SKM-1 (cell line): Measurements from ENCODE around the gene CDC14A.
A peak's percentile ranks its signal among the peaks of the same experiment; 100 is the strongest.
"Not testable (repeated sequence)": the region's sequence is repeated elsewhere in the genome, so short reads cannot be mapped to it uniquely, and the experiment has no call there.

Experiments used
- DNase-seq: peaks from one replicate; lab custom pipeline; 2025; ENCODE audit not compliant: unreplicated experiment; lab: John Stamatoyannopoulos, UW

The CDC14A gene

GRCh38 chr1:100400404-100400803, 48.1 kb downstream of the CDC14A start:
- DNase-seq = peak; percentile 87

GRCh38 chr1:100404821-100405220, 52.5 kb downstream of the CDC14A start:
- no peak for DNase-seq

- not testable (repeated sequence) for DNase-seq
Observed at GRCh38 chr1:100405902-100406301, 53.6 kb downstream of the CDC14A start.

GRCh38 chr1:100407390-100407789, 55.1 kb downstream of the CDC14A start:
- not testable (repeated sequence) for DNase-seq

- DNase-seq = no peak
Observed at GRCh38 chr1:100411019-100411418, 58.7 kb downstream of the CDC14A start.

- no peak for DNase-seq
Observed at GRCh38 chr1:100411574-100411973, 59.3 kb downstream of the CDC14A start.

- DNase-seq = no peak
Observed at GRCh38 chr1:100413035-100413434, 60.7 kb downstream of the CDC14A start.

- DNase-seq = no peak
Observed at GRCh38 chr1:100414693-100415497, 62.6 kb downstream of the CDC14A start.

- no peak for DNase-seq
Observed at GRCh38 chr1:100415498-100415778, 63.1 kb downstream of the CDC14A start.

- DNase-seq = no peak
Observed at GRCh38 chr1:100419072-100419471, 66.8 kb downstream of the CDC14A start.

GRCh38 chr1:100422065-100422464, 69.8 kb downstream of the CDC14A start:
- no peak for DNase-seq

- no peak for DNase-seq
Observed at GRCh38 chr1:100423832-100424337, 71.6 kb downstream of the CDC14A start.

GRCh38 chr1:100428160-100428559, 75.9 kb downstream of the CDC14A start:
- DNase-seq = no peak

GRCh38 chr1:100430325-100430756, 78.0 kb downstream of the CDC14A start:
- no peak for DNase-seq

GRCh38 chr1:100431954-100432353, 79.6 kb downstream of the CDC14A start:
- DNase-seq = no peak

- DNase-seq = no peak
Observed at GRCh38 chr1:100433563-100433962, 81.3 kb downstream of the CDC14A start.

GRCh38 chr1:100434831-100435230, 82.5 kb downstream of the CDC14A start:
- no peak for DNase-seq

GRCh38 chr1:100438375-100438774, 86.1 kb downstream of the CDC14A start:
- DNase-seq = no peak

GRCh38 chr1:100438789-100439188, 86.5 kb downstream of the CDC14A start:
- no peak for DNase-seq

GRCh38 chr1:100440075-100440809, 87.9 kb downstream of the CDC14A start:
- DNase-seq = no peak

GRCh38 chr1:100441146-100441545, 88.8 kb downstream of the CDC14A start:
- DNase-seq = no peak

- DNase-seq = no peak
Observed at GRCh38 chr1:100441651-100442050, 89.3 kb downstream of the CDC14A start.
